Measurements from ENCODE around the gene LAMC2.

Gene LAMC2

DNA sequence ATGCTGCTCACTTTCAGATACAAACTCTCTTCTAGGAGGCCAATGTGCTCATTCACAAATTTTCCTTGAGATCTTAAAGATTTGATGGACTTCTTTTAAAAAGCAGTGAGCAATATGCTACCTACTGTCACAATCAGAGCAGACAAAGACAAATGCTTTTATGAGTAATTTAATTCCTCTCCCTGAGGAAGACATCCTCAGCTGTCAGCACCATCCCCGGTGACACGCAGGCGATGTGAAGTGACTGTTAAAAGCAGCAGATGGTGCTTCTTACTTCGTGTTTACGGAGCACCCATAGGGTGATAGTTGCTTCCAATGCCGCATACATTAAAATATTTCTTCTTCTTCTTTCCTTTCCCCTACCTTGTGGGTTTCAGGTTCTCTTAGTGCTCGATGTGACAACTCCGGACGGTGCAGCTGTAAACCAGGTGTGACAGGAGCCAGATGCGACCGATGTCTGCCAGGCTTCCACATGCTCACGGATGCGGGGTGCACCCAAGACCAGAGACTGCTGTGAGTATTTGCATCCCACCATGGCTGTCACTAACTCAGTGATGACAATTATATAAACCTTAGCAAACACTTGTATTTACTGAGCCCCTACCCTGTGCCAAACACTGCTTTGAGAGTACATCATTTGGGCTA lies 29.1 kb downstream of the LAMC2 start:
- no peak for DNase-seq

DNA sequence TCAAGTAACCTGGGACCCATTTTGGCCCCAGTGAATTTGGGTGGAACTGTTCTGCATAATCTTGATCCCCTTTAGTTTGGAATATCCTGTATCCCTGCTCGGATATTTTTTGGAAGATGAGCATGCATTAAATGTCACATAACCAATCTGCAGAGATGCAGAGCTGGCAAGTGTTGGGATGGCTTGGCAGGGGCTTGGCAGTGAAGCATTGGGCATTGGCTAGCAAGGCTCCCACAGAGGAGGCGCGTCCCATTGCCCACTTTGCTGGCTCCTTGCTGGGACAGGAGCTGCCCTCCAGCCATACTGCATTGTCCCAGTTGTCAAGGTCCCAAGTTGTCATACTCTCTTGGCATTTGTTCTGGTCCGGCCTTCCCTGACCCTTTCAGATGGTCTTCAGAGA lies 29.9 kb downstream of the LAMC2 start:
- DNase-seq = no peak

DNA sequence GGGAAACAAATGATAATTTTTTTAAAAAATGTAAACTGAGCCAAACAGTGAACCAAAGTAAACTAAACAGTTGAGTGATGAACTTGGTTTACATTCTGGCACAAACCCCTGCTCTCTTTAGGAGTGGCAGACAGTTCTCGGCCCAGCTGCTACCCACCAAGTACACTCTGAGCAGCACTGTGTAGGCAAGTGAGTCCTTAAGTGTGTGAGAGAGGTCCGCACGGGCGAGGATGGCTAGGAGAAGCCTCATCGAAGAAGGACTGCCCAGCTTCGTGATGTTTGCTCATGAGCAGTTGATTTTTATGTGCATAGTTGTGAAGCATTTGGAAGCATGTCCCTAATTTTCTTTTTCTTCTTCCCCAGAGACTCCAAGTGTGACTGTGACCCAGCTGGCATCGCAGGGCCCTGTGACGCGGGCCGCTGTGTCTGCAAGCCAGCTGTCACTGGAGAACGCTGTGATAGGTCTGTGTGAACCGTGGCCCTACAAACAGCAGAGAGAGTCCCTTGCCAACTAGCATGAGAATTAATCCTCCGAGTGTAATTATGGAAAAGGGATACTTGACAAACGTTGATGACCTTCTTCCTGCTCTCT lies 32.1 kb downstream of the LAMC2 start:
- no peak for DNase-seq

DNA sequence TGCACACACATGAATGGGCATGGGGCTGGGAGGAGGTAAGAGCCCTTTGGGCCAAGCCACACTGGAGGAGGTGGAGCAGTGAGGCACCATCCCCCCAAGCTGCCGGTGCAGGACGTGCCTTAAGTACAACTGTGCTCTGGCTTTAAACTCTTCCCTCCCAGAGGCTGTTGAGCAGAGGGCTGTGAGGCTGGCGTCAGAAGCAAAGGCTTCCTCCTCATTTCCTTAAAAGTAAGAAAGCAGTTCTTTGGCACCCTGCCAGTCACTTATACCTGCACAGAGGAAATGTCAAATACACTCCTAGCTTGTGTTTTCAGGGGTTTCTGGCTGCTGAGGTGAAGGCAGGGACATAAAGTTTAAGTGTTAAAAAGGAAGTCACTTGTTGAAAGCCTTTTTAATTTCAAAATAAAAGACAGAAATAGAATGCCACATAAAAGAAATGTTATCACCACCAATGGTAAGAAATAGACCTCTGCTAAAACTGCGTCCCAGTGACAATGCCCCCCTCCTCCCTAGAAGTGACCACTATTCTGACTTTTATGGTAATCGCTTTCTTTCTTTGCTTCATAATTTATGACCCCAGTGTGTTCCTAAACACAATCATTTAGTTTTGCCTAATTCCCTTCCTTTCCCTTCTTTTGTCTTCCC lies 33.0 kb downstream of the LAMC2 start:
- no peak for DNase-seq

DNA sequence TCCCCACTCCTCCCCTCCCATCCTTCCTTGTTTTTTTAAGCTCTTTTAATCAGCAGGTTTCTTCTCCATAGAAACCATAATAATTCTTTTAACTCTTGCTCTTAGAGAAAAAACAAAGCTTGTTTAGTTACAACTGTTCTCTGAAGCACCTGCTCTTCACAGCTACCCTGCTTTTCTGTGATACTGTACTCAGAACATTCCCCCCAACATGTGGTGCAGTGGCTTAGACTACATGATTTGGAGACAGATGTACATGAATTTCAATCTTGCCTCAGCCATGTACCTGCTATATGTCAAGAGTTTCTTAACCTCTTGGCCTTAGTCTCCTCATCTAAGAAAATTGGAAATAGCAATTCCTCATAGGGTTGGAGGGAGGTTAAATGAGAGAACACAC lies 33.5 kb downstream of the LAMC2 start:
- no peak for DNase-seq

DNA sequence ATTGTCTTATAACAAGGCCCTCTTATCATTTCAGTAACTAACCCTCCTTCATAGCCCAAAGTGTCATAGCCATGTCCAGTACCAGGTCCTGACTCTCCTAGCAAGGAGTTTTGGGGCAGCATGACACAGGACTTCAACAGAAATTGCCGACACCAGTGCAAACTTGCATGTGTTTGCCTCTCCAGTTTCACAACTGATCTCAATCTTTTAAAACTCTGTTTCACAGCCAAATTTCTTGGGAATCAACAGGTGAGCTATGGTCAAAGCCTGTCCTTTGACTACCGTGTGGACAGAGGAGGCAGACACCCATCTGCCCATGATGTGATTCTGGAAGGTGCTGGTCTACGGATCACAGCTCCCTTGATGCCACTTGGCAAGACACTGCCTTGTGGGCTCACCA lies 36.8 kb downstream of the LAMC2 start:
- DNase-seq = no peak

DNA sequence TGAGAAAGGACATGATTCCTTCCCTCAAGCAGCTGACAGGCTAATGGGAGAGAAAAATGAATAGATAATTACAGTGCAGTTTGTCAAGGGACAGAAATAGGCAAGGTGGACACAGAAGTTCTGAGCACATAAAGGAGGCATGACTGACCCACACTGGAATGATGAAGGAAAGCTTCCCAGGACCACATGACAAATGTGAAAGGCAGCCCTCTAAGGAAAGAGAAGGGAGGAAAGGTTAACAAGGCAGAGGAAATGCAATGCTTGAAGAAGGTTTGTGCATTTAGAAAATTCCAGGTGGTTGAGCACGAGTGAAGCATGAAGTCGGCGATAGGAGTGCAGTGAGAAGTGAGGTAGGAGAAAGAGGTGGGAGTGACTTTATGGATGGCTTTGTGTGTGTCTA lies 37.4 kb downstream of the LAMC2 start:
- DNase-seq = no peak

DNA sequence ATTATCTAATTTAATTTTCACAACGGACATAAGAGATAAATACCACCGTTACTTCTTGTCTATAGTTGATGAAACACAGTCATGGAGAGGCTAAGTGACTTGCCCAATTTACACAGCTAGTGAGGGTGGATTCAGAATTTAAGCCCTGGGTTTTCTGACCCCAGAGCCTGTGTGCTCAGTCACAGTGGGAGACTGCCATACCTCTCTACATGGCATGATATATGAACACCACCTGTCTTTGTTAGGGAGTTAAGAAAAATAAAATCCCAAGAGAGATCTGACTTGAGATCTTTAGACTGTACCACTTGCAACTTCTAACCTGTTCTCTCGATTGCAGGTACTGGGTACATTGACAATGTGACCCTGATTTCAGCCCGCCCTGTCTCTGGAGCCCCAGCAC lies 40.3 kb downstream of the LAMC2 start:
- DNase-seq = no peak

DNA sequence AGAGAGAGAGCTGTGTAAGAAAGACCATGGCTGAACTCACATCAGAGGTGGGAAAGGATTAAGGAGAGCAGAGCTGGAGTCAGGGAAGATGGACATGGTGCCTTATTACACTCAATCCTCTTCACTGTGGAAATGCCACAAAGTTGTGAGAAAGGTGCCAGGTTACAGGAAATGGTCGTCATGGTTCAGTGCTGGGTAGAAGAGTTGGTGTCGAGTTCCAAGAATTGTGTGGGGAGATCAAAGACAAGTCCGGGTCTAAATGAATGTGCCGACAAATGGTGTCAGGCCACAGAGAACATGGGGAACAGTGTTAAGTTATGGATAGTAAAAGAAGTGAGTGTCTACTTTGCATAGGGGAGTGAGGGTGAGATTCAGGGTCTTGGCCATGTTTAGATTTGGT lies 40.9 kb downstream of the LAMC2 start:
- no peak for DNase-seq

DNA sequence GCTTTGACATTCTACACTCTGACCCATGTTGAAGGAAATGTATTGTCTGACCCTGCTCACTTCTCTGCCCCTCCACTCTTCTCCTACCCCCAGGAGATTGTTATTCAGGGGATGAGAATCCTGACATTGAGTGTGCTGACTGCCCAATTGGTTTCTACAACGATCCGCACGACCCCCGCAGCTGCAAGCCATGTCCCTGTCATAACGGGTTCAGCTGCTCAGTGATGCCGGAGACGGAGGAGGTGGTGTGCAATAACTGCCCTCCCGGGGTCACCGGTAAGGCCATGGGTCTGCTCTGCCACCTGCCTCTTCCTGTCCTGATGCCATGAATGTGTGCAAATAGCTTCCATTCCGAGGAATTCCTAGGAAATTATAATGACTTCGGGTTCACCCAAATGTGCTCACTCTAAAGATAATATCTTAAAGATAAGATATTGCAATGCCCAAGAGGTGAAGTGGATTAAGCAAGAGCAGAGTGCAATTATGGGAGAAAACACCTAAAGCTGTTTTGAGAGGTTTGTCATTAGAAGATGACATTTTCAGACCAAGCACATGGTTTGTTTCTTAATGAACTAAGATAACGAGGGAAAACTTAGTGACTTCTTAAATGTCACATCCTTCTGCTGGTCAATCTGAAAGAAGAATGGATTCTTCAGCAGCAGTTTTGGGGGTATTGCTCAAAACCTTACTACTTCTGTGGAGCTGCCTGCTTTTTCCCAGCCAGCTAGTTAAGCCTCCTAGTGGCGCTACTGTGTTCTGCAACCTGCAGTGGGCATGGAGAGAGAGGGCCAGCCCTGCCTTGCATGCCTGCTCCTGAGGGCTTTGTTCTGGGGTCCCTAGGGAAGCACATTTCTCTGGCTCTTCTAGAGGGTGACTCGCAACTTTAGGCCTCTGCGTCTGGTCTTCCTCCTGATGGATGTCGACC lies 41.6 kb downstream of the LAMC2 start:
- DNase-seq = no peak

DNA sequence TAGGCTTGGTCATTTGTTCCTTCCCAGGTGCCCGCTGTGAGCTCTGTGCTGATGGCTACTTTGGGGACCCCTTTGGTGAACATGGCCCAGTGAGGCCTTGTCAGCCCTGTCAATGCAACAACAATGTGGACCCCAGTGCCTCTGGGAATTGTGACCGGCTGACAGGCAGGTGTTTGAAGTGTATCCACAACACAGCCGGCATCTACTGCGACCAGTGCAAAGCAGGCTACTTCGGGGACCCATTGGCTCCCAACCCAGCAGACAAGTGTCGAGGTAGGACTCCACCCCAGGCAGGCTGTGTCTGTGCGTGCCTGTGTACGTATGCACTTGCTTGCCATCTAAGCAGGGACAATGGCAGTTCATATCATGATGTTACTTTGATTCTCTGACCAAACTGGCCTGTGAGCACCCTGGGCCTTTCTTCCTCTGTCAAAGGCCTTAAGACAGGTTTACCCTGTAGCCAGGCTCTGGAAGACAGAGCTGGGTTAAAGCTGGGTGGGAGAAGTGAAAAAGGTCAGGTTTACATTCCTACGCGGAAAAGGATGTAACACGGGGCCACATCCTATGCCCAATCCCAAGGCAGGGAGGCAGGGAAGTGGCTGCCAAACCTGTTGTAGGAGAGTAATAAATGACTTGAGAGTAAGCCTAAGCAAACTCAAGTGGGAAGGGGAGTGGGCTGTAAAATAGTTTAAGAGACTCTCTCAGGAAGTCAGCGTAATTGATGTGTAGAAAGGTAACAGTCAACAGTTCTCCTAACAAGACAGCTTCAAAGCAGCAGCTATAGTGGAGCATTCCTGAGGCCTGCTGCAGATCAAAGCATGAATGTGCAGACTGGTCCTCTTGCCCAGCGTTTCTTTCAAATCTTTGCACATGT lies 42.5 kb downstream of the LAMC2 start:
- no peak for DNase-seq

DNA sequence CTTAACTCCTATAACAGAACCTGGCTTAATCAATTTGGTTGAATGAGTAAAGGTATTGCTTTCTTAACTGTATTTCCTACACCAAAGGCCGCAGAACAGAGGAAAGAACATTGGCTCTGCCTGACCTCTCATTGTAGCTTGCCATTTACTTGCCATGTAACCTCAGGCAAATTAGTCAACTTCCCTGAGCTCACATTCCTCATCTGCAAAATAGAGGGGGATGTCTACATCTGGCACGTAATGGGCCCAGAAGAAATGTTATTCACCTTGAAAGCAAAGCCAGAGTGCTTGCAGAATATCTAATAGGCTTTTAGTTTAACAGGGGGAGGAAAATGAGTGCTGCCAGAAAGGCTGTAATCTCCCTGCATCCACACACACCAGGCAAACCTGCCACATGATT lies 44.3 kb downstream of the LAMC2 start:
- DNase-seq = no peak

DNA sequence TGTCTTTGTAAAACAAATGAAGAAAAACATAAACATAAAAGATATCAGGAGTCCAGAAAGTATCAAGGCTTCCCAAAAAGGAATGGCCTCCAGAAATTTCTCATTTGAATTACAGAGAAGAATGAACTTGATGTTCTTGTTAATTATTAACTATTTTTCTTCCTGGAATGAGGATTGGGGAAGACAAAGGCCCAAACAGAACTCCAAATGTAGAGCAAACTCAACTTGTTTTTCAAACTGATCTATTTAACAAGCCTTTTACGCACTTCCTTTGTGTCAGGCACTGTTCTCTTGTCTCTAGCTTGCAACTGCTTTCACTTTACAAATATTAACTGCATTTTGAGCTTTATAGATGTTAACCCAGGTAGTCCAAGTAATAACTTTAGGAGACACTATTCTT lies 45.5 kb downstream of the LAMC2 start:
- no peak for DNase-seq

DNA sequence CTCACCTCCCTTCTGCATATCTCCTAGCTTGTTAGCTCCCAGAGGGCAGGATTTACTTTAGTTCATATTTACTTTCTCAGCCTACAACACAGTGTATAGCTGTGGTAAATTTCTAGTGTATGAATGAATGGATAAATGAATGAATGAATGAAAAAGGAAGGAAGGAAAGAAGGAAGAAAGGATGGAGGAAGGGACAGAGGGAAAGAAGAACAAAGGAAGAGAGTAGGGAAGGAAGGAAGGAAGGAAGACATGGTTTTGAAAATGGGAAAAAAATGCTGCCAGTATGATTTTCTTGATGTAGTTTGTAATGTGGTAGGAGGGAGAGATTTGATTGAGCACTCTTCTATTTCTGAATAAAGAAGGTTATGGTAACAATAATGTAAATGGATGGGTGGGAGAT lies 47.0 kb downstream of the LAMC2 start:
- DNase-seq = no peak

DNA sequence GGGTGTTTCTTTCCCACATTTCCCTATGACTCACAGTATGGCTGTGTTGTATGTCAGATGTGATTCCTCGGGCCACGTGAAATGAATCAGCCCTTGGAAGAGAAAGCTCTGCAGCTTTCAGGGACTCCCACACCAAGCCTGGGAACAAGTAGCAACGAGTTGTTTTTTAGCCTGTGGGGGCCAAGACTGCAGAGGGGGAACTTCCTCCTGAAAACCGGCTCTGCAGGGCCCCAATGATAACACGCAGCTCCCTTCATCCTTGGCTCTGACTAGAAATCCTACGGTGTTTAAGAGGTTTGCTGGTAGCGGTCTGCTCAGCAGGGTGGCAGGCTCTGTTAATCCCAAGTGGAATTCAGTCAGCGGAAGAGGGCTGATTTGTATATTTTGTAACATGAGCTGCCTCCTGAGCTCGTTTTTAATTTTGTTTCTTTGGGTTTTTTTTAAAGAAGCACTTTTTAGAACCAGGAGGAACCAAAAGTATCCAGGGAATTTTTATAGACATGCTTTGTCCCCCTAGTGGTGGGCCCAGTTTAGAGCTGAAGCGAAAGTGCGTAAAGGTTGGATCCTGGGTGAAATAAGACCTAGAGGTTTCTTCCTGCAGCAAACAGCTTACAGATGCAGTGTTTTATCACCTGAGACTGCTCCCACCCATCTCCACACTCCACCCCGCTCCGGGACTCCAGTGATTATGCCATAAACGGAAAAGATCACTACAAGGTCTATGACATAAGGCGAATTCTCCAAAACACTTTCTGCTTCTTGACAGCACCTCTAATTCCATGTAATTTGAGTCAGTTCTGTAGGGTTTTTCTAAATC lies 48.8 kb downstream of the LAMC2 start:
- DNase-seq = no peak

DNA sequence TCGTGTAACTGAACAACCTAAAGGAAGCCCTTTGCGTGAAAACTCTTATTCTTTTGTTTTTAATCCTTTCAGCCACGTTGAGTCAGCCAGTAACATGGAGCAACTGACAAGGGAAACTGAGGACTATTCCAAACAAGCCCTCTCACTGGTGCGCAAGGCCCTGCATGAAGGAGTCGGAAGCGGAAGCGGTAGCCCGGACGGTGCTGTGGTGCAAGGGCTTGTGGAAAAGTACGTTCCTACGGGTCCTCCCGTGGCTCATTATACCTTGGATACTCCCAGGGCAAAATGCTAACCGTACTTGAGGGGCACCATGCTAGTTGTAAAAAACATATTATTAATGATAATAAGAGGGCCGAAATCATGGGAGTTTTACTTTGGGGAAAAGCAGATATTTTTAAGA lies 49.4 kb downstream of the LAMC2 start:
- no peak for DNase-seq

DNA sequence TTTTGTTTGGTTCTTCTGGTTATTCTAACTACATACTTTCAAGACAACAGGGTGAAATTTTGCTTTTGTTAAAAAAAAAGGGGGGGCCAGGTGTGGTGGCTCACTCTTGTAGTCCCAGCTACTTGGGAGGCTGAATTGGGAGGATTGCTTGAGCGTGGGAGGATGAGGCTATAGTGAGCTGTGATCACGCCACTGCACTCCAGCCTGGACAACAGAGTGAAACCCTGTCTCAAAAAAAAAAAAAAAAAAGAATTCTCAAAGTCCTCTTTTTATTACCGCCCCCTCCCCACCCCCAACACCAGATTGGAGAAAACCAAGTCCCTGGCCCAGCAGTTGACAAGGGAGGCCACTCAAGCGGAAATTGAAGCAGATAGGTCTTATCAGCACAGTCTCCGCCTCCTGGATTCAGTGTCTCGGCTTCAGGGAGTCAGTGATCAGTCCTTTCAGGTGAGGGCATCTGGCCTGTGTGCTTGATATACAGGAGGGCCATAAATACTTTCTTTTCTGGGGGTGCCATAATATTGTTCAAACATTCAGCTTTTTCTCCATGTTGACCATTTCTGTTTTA lies 50.2 kb downstream of the LAMC2 start:
- DNase-seq = no peak

DNA sequence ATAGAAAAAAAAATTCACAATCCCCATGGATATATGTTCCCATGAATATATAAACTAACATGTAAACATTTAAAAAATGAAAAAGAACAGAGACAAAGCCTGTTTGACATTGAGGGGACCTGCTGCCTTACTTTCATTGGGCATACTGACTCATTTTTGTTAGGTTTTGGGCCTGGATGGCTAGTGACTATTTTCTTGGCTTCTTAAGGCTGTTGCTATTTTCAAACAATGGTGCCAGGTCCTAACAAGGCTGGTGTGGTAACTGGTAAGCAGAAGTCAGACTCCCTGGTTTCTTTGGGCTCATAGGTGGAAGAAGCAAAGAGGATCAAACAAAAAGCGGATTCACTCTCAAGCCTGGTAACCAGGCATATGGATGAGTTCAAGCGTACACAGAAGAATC lies 51.0 kb downstream of the LAMC2 start:
- no peak for DNase-seq

DNA sequence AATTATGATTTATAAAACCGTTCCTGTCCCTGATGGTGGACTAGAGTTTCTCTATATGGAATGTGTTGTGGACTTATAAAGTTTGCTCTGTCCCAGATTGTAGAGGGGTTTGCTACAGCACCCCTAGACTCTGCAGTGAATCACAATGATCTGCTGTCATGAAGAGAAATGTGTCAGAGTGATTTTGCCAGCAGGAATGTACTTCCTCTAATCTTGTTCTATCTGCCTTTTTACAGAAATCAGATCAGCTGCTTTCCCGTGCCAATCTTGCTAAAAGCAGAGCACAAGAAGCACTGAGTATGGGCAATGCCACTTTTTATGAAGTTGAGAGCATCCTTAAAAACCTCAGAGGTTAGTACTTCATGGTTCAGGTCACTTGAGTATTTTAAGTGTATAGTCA lies 52.0 kb downstream of the LAMC2 start:
- no peak for DNase-seq

DNA sequence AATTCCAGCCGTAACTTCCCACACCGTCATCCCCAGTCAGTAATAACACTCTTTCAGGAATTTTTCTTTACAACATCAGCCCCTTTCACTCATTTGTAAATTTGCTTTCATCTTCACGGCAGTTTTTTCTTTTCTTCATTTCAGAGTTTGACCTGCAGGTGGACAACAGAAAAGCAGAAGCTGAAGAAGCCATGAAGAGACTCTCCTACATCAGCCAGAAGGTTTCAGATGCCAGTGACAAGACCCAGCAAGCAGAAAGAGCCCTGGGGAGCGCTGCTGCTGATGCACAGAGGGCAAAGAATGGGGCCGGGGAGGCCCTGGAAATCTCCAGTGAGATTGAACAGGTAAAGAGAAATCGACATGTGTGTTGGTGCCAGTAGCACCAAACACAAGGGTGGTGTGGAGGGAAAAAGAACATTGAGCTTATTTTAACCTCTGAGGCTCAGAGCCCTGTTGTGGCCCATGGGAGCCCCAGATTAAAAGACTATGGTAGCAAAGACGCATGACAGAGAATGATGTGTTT lies 53.2 kb downstream of the LAMC2 start:
- DNase-seq = no peak
